Measurements from ENCODE around the gene KCNIP1. TPM values are rescaled to one million over a fixed set of nuclear protein-coding genes. Genes with fewer than 3 reads are reported as not detected.

KCNIP1 gene
- total RNA-seq, 1 donor from 2014 or later: 47.8 TPM

- DNase-seq (ENCODE audit: low read depth in 2 of 2): no peak
Observed at GRCh38 chr5:170640731-170641588, 137.1 kb downstream of the KCNIP1 start.

GRCh38 chr5:170641589-170642031, 137.8 kb downstream of the KCNIP1 start:
- DNase-seq (ENCODE audit: low read depth in 2 of 2): no peak

- no peak for DNase-seq (ENCODE audit: low read depth in 2 of 2)
Observed at GRCh38 chr5:170642066-170642735, 138.4 kb downstream of the KCNIP1 start.

GRCh38 chr5:170642776-170643436, 139.1 kb downstream of the KCNIP1 start:
- peak; percentile 31 to 75 for DNase-seq (ENCODE audit: low read depth in 2 of 2)

- DNase-seq (ENCODE audit: low read depth in 2 of 2): no peak
Observed at GRCh38 chr5:170643591-170643990, 139.8 kb downstream of the KCNIP1 start.

GRCh38 chr5:170644501-170644900, 140.7 kb downstream of the KCNIP1 start:
- no peak for DNase-seq (ENCODE audit: low read depth in 2 of 2)

- DNase-seq (ENCODE audit: low read depth in 2 of 2): peak in 1 of 2 donors; percentile 34
Observed at GRCh38 chr5:170648541-170648940, 144.7 kb downstream of the KCNIP1 start.

- DNase-seq (ENCODE audit: low read depth in 2 of 2): no peak
Observed at GRCh38 chr5:170650850-170651249, 147.0 kb downstream of the KCNIP1 start.

- no peak for DNase-seq (ENCODE audit: low read depth in 2 of 2)
Observed at GRCh38 chr5:170651604-170652277, 147.9 kb downstream of the KCNIP1 start.

- DNase-seq (ENCODE audit: low read depth in 2 of 2): no peak
Observed at GRCh38 chr5:170655476-170655875, 151.7 kb downstream of the KCNIP1 start.

GRCh38 chr5:170655920-170656319, 152.1 kb downstream of the KCNIP1 start:
- DNase-seq (ENCODE audit: low read depth in 2 of 2): no peak

- DNase-seq (ENCODE audit: low read depth in 2 of 2): no peak
Observed at GRCh38 chr5:170656346-170656745, 152.5 kb downstream of the KCNIP1 start.

- no peak for DNase-seq (ENCODE audit: low read depth in 2 of 2)
Observed at GRCh38 chr5:170660531-170660930, 156.7 kb downstream of the KCNIP1 start.

GRCh38 chr5:170662966-170663365, 159.1 kb downstream of the KCNIP1 start:
- no peak for DNase-seq (ENCODE audit: low read depth in 2 of 2)

- no peak for DNase-seq (ENCODE audit: low read depth in 2 of 2)
Observed at GRCh38 chr5:170678811-170679210, 175.0 kb downstream of the KCNIP1 start.

GRCh38 chr5:170681013-170681433, 177.2 kb downstream of the KCNIP1 start:
- peak; percentile 53 to 64 for DNase-seq (ENCODE audit: low read depth in 2 of 2)

- DNase-seq (ENCODE audit: low read depth in 2 of 2): no peak
Observed at GRCh38 chr5:170691657-170692056, 187.8 kb downstream of the KCNIP1 start.

- no peak for DNase-seq (ENCODE audit: low read depth in 2 of 2)
Observed at GRCh38 chr5:170693701-170694100, 189.9 kb downstream of the KCNIP1 start.

- no peak for DNase-seq (ENCODE audit: low read depth in 2 of 2)
Observed at GRCh38 chr5:170694911-170695310, 191.1 kb downstream of the KCNIP1 start.

GRCh38 chr5:170697031-170697430, 193.2 kb downstream of the KCNIP1 start:
- DNase-seq (ENCODE audit: low read depth in 2 of 2): no peak

GRCh38 chr5:170700503-170700902, 196.7 kb downstream of the KCNIP1 start:
- DNase-seq (ENCODE audit: low read depth in 2 of 2): no peak

- DNase-seq (ENCODE audit: low read depth in 2 of 2): no peak
Observed at GRCh38 chr5:170701334-170701733, 197.5 kb downstream of the KCNIP1 start.

All from lung microvascular endothelial cell (primary cell).